Hindlimb muscle (tissue), 1 donor: ENCODE data around the gene ENOX1. TPM values are rescaled to one million over a fixed set of nuclear protein-coding genes. Genes with fewer than 3 reads are reported as not detected.

Experiments used
- DNase-seq: peaks from one replicate; pipeline ENCODE4 v3.0.0-alpha.2; 2013
- polyA plus RNA-seq: library from polyadenylated mRNA; unstranded; fragments of 120-200 nt; gene quantifications from one replicate; pipeline ENCODE4 v1.2.1, GENCODE V29; 2013; ENCODE audit not compliant: insufficient read length

ENOX1 gene
- polyA plus RNA-seq, 1 donor = 8.4 TPM

GRCh38 chr13:43785261-43785649 is 1.5 kb downstream of the ENOX1 start:
- DNase-seq = no peak

GRCh38 chr13:43784496-43784895 is 2.3 kb downstream of the ENOX1 start:
- DNase-seq = no peak

- DNase-seq = peak; percentile 73
Measured at GRCh38 chr13:43783820-43784219, 3.0 kb downstream of the ENOX1 start.

GRCh38 chr13:43782686-43783085 is 4.1 kb downstream of the ENOX1 start:
- no peak for DNase-seq

- DNase-seq = no peak
Measured at GRCh38 chr13:43780666-43781065, 6.1 kb downstream of the ENOX1 start.

- no peak for DNase-seq
Measured at GRCh38 chr13:43776501-43777079, 10.2 kb downstream of the ENOX1 start.

- DNase-seq = no peak
Measured at GRCh38 chr13:43776006-43776405, 10.8 kb downstream of the ENOX1 start.

- no peak for DNase-seq
Measured at GRCh38 chr13:43773602-43774001, 13.2 kb downstream of the ENOX1 start.

- peak; percentile 69 for DNase-seq
Measured at GRCh38 chr13:43770871-43771270, 15.9 kb downstream of the ENOX1 start.

- no peak for DNase-seq
Measured at GRCh38 chr13:43769529-43769928, 17.2 kb downstream of the ENOX1 start.

GRCh38 chr13:43767341-43767931 is 19.3 kb downstream of the ENOX1 start:
- no peak for DNase-seq

GRCh38 chr13:43766725-43767124 is 20.0 kb downstream of the ENOX1 start:
- no peak for DNase-seq

- DNase-seq = no peak
Measured at GRCh38 chr13:43764349-43764748, 22.4 kb downstream of the ENOX1 start.

GRCh38 chr13:43763143-43763759 is 23.5 kb downstream of the ENOX1 start:
- no peak for DNase-seq

GRCh38 chr13:43761616-43762315 is 25.0 kb downstream of the ENOX1 start:
- no peak for DNase-seq

GRCh38 chr13:43760257-43760656 is 26.5 kb downstream of the ENOX1 start:
- no peak for DNase-seq

GRCh38 chr13:43758834-43759233 is 27.9 kb downstream of the ENOX1 start:
- no peak for DNase-seq

- DNase-seq = no peak
Measured at GRCh38 chr13:43757266-43757665, 29.5 kb downstream of the ENOX1 start.

GRCh38 chr13:43755844-43756243 is 30.9 kb downstream of the ENOX1 start:
- DNase-seq = no peak

GRCh38 chr13:43751624-43752023 is 35.1 kb downstream of the ENOX1 start:
- no peak for DNase-seq

GRCh38 chr13:43749503-43749902 is 37.3 kb downstream of the ENOX1 start:
- no peak for DNase-seq

GRCh38 chr13:43744261-43745031 is 42.3 kb downstream of the ENOX1 start:
- DNase-seq = no peak

- no peak for DNase-seq
Measured at GRCh38 chr13:43742911-43743310, 43.9 kb downstream of the ENOX1 start.
